MCF 10A (cell line): ENCODE measurements around the gene ANXA7. TPM values are rescaled to one million over a fixed set of nuclear protein-coding genes. Genes with fewer than 3 reads are reported as not detected.

Source experiments
- BruUV-seq: library from RNA; stranded (reverse); fragments of 400-500 nt; replicated peaks from 2 replicates; lab custom pipeline; 2021; lab: Mats Ljungman, UMichigan
- CTCF ChIA-PET: fragments of 300-600 bp; sonication (Branson Sonifier 250); formaldehyde crosslinking; extraction: SDS; loops from one replicate; lab custom pipeline; 2021; ENCODE audit warnings: antibody characterized with exemption, inconsistent platforms; lab: Yijun Ruan, JAX
- POLR2A ChIA-PET: fragments of 300-600, 350-650 bp; sonication (Branson Sonifier 250); formaldehyde crosslinking; extraction: SDS; loops from one replicate; lab custom pipeline; 2020; ENCODE audit warnings: antibody characterized with exemption, inconsistent platforms; lab: Yijun Ruan, JAX
- DNase-seq: peaks from one replicate; pipeline ENCODE4 v3.0.0-alpha.2; 2018; ENCODE audit not compliant: unreplicated experiment
- H3K27ac Mint-ChIP-seq: one replicate; pipeline ENCODE4 v1.8.0; 2022; ENCODE audit warnings: mild to moderate bottlenecking, low read depth, mixed read lengths; ENCODE audit not compliant: unreplicated experiment
- H3K27me3 Mint-ChIP-seq: one replicate; pipeline ENCODE4 v1.8.0; 2022; ENCODE audit warnings: mixed read lengths; ENCODE audit not compliant: insufficient read depth, unreplicated experiment
- H3K36me3 Mint-ChIP-seq: one replicate; pipeline ENCODE4 v1.8.0; 2022; ENCODE audit warnings: mild to moderate bottlenecking, moderate library complexity, mixed read lengths; ENCODE audit not compliant: insufficient read depth, unreplicated experiment
- H3K4me1 Mint-ChIP-seq: one replicate; pipeline ENCODE4 v1.8.0; 2022; ENCODE audit warnings: mixed read lengths; ENCODE audit not compliant: insufficient read depth, unreplicated experiment
- H3K4me3 Mint-ChIP-seq: one replicate; pipeline ENCODE4 v1.8.0; 2022; ENCODE audit warnings: mild to moderate bottlenecking, moderate library complexity, mixed read lengths; ENCODE audit not compliant: unreplicated experiment
- H3K9me3 Mint-ChIP-seq: one replicate; pipeline ENCODE4 v1.8.0; 2022; ENCODE audit warnings: mixed read lengths; ENCODE audit not compliant: unreplicated experiment
- CTCF ChIP-seq: fragments of 200-600 bp; IDR thresholded peaks from one replicate; pipeline ENCODE4 v1.8.0; 2022; ENCODE audit warnings: antibody characterized with exemption, mild to moderate bottlenecking; ENCODE audit not compliant: unreplicated experiment
- intact Hi-C: fragments of 100-400 bp; cut with micrococcal nuclease; formaldehyde crosslinking; loops from 2 replicates; pipeline ENCODE4 v1.14.1; 2022
- total RNA-seq: library from RNA; stranded (reverse); gene quantifications from 2 replicates; pipeline ENCODE4 v1.2.3, GENCODE V29; 2022

Gene ANXA7
- total RNA-seq, 1 experiment from 2014 or later, result 137 TPM

DNA sequence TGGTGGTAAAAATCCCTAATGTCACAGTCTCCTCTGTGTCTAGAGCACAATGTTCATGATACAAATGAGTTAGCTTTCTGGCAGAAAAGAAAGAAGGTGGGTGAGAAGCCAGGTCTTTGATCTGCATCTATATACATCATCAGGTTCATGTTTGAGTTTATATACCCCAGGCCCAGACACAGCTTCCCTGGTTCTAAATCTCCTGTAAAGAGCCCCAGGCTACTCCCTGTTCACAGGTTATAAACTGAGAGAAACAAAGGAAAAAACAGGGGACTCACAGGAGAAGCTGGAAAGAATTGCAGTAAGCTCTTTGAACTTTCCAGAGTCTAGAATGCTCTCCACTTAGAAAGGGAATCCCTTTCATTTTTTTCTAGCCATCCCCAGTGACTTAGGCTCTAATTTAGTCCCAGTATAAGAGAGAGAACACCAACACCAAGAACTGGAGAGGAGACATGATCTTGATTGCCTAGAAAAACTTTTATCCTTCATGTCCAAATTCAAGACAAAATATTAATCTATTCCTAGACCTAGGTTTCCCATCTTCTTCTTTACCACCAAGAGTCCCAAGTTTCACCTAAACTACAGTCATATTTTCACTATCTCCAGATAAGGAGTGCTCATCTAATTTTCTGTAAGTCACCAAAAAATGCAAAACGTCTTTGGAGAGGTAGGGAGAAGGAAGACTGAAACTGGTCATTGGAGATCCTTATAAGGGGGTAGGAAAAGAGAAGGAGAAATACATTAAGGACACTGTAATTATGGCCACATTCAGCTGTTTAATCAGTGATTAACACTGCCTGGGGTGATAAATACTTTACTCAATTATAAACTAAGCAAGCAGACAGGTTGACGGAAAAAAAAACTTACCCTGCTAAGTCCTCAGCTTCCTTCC is 19.0 kb upstream of the ANXA7 start:
- no peaks in the 10 kb centered on the region for H3K9me3 Mint-ChIP-seq
- no peaks in the 10 kb centered on the region for H3K4me1 Mint-ChIP-seq
- H3K4me3 Mint-ChIP-seq, result no peak overlapping the region
- DNase-seq, result no peak
- TF ChIP-seq CTCF, result no peak
- intact Hi-C loops, result no loop called here
- H3K27ac Mint-ChIP-seq, result no peak overlapping the region
- CTCF ChIA-PET, result no interaction called here
- H3K36me3 Mint-ChIP-seq, result peaks cover 15% of the 10 kb centered on the region
- no TSS peak for BruUV-seq
- H3K27me3 Mint-ChIP-seq, result no peaks in the 10 kb centered on the region
- POLR2A ChIA-PET, result interaction anchor here (0.8 to 1.3 kb wide), 3 partner anchors 9 to 14 kb away, joined by 3 read pairs; no protein-coding TSS in a partner anchor

- no peaks in the 10 kb centered on the region for H3K9me3 Mint-ChIP-seq
- H3K36me3 Mint-ChIP-seq, result peaks cover 48% of the 10 kb centered on the region
- H3K4me1 Mint-ChIP-seq, result no peaks in the 10 kb centered on the region
- ChIA-PET CTCF (no interaction called here), POLR2A (interaction anchor here (1.5 kb wide), 1 partner anchor 12 kb away, joined by 4 read pairs; no protein-coding TSS in a partner anchor)
- no TSS peak for BruUV-seq
- no peak for DNase-seq
- no peak for TF ChIP-seq CTCF
- no peak overlapping the region for H3K27ac Mint-ChIP-seq
- no peaks in the 10 kb centered on the region for H3K27me3 Mint-ChIP-seq
- intact Hi-C loops, result no loop called here
- H3K4me3 Mint-ChIP-seq, result no peak overlapping the region
Observed at GRCh38 chr10:73426318-73426717, 12.5 kb upstream of the ANXA7 start.

DNA sequence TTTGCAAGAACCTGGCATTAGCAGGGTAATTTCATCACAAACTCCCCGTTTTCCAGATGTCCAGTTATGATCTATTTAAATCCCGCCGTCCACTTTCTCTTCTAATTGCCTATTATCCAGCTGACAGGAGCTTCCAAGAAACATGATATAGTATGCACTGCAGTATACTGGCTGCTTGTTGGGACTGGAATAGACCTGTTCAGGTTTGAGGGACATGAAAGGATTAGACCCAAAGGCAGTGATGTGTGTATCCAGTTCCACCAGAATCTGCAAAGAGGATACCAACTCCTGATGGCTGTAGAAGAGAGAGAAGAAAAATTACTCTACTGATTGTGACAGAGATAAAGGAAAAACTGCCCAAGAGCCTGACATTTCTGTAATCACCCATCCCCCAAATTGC is 10.6 kb upstream of the ANXA7 start:
- Mint-ChIP-seq H3K4me3 (no peak overlapping the region), H3K27me3 (no peaks in the 10 kb centered on the region), H3K27ac (no peak overlapping the region), H3K36me3 (peaks cover 48% of the 10 kb centered on the region), H3K4me1 (no peaks in the 10 kb centered on the region), H3K9me3 (no peaks in the 10 kb centered on the region)
- no peak for TF ChIP-seq CTCF
- CTCF ChIA-PET, result interaction anchor here (0.6 to 1.5 kb wide), 2 partner anchors 10 to 112 kb away, joined by 3 to 5 read pairs; no protein-coding TSS in a partner anchor
- no TSS peak for BruUV-seq
- POLR2A ChIA-PET, result interaction anchor here (1.0 kb wide), 1 partner anchor 9 kb away, joined by 3 read pairs; no protein-coding TSS in a partner anchor
- intact Hi-C loops, result no loop called here
- DNase-seq, result no peak

- ChIA-PET CTCF (interaction anchor here (1.5 kb wide), 1 partner anchor 9 kb away, joined by 5 read pairs; no protein-coding TSS in a partner anchor), POLR2A (interaction anchor here (0.5 kb wide), 1 partner anchor 171 kb away, joined by 3 read pairs; the partner anchor contains the start of gene MRPS16)
- Mint-ChIP-seq H3K9me3 (no peaks in the 10 kb centered on the region), H3K27ac (no peak overlapping the region), H3K27me3 (no peaks in the 10 kb centered on the region), H3K4me1 (no peaks in the 10 kb centered on the region), H3K4me3 (no peak overlapping the region), H3K36me3 (peaks cover 48% of the 10 kb centered on the region)
- intact Hi-C loops, result no loop called here
- TF ChIP-seq CTCF, result no peak
- DNase-seq, result no peak
- no TSS peak for BruUV-seq
Observed at GRCh38 chr10:73423309-73423708, 9.5 kb upstream of the ANXA7 start.
